ENCODE data around the gene TAL1. TPM values are rescaled to one million over a fixed set of nuclear protein-coding genes. Genes with fewer than 3 reads are reported as not detected.

Gene TAL1
- total RNA-seq, 1 donor from 2014 or later = not detected

DNA sequence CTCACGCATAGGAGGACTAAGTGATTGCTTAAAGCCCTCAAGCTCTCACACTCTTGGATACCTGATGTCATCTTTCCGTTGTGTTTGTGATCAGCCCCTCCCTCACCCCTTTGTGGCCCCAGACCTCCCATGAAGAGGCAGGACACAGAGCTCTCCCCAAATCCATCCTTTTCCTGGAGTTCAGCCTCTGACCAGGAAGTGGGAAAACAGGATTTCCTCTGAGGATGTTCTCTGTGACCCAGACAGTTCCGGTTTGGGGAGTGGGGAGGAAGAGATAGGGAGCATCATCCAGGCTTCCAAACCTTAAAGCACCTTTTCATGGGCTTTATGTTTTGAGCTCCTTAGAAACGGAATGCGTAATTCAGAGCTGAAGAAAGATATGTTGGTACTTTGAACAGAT is 11.9 kb upstream of the TAL1 start:
- H3K4me1 Mint-ChIP-seq (ENCODE audit: low read depth) = no peaks in the 10 kb centered on the region
- H3K27me3 Mint-ChIP-seq = peaks cover 60% of the 10 kb centered on the region
- no peak overlapping the region for H3K27ac Mint-ChIP-seq

GRCh38 chr1:47241114-47242113 is 9.4 kb upstream of the TAL1 start:
- H3K36me3 Mint-ChIP-seq (ENCODE audit: insufficient read depth) = no peaks in the 10 kb centered on the region
- H3K27me3 Mint-ChIP-seq = peaks cover 75% of the 10 kb centered on the region
- TF ChIP-seq CTCF (IDR thresholded peaks at IDR 0.05; ENCODE audit: unreplicated experiment) = no peak

More for the DNA sequence above, 11.9 kb upstream of the TAL1 start:
- Mint-ChIP-seq H3K36me3 (ENCODE audit: insufficient read depth) (peaks cover 2% of the 10 kb centered on the region), H3K4me3 (ENCODE audit: low read depth) (no peak overlapping the region), H3K9me3 (ENCODE audit: low read depth) (no peaks in the 10 kb centered on the region)
- no peak for TF ChIP-seq CTCF (IDR thresholded peaks at IDR 0.05; ENCODE audit: unreplicated experiment)
- no peak for DNase-seq (ENCODE audit: low spot score, unreplicated experiment)

DNA sequence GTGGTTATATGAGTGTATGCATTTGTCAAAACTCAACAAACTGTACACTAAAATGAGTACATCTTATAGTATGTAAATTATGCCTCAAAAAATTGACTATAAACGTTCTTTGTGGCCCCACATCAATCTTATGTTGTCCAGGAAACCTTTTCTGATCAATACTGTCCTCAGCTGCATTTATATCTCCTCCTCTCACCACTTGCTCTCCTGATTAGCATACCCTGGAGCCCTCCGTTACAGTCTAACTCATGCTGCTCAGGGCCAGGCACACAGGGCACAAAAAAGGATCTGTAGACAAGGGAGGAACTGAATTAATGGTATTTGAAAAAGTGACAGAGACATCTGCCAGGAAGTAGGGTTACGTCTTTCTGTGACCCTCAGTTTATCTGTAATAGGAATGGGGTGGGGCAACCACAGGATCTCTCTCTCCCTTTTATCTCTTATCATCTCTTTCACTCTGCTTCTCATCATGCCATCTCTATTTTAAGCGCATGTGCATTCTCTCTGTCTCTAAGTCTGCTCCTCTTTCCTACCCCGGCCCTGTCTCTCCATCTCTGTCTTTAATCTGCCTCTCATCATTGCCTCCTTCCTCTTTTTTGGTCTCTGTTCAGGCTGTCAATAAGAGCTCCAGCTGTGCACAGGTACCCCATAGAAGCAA is 7.0 kb upstream of the TAL1 start:
- Mint-ChIP-seq H3K4me1 (ENCODE audit: low read depth) (no peaks in the 10 kb centered on the region), H3K27ac (no peak overlapping the region), H3K9me3 (ENCODE audit: low read depth) (no peaks in the 10 kb centered on the region), H3K36me3 (ENCODE audit: insufficient read depth) (no peaks in the 10 kb centered on the region), H3K27me3 (peaks cover 80% of the 10 kb centered on the region), H3K4me3 (ENCODE audit: low read depth) (no peak overlapping the region)
- no peak for DNase-seq (ENCODE audit: low spot score, unreplicated experiment)
- no peak for TF ChIP-seq CTCF (IDR thresholded peaks at IDR 0.05; ENCODE audit: unreplicated experiment)

More at GRCh38 chr1:47241114-47242113, 9.4 kb upstream of the TAL1 start:
- no peak for DNase-seq (ENCODE audit: low spot score, unreplicated experiment)
- Mint-ChIP-seq H3K4me3 (ENCODE audit: low read depth) (no peak overlapping the region), H3K9me3 (ENCODE audit: low read depth) (no peaks in the 10 kb centered on the region), H3K27ac (no peak overlapping the region), H3K4me1 (ENCODE audit: low read depth) (no peaks in the 10 kb centered on the region)

- no peaks in the 10 kb centered on the region for H3K36me3 Mint-ChIP-seq (ENCODE audit: insufficient read depth)
- no peak overlapping the region for H3K4me3 Mint-ChIP-seq (ENCODE audit: low read depth)
- H3K9me3 Mint-ChIP-seq (ENCODE audit: low read depth) = no peaks in the 10 kb centered on the region
- H3K27me3 Mint-ChIP-seq = peaks cover 82% of the 10 kb centered on the region
- no peak for TF ChIP-seq CTCF (IDR thresholded peaks at IDR 0.05; ENCODE audit: unreplicated experiment)
- H3K4me1 Mint-ChIP-seq (ENCODE audit: low read depth) = peaks cover 7% of the 10 kb centered on the region
- no peak overlapping the region for H3K27ac Mint-ChIP-seq
- DNase-seq (ENCODE audit: low spot score, unreplicated experiment) = no peak
These were observed 3.8 kb upstream of the TAL1 start for GRCh38 chr1:47235806-47236205.

DNA sequence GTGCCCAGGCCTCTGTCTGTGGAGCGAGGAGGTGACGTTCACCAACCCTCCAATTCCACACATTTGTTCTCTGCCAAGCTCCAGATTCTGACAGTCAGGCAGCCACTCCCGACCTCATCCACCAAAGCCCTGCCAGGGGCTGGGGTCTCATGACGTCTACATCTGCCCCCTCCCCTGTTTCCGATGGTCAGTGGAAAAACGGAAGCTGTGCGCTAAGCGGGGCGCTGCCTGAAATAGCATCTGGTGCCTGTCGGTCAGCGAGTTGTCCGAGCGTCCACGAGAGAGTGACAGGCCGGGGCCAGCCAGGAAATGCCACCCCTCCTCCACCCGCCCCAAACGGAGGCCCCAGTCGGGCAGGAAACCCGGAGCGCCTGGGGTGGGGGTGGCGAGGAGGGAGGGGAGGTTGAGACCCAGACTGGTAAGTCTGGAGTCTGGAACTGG is 3.2 kb upstream of the TAL1 start:
- Mint-ChIP-seq H3K4me1 (ENCODE audit: low read depth) (peaks cover 7% of the 10 kb centered on the region), H3K27me3 (peaks cover 85% of the 10 kb centered on the region), H3K4me3 (ENCODE audit: low read depth) (no peak overlapping the region), H3K36me3 (ENCODE audit: insufficient read depth) (no peaks in the 10 kb centered on the region), H3K9me3 (ENCODE audit: low read depth) (no peaks in the 10 kb centered on the region), H3K27ac (no peak overlapping the region)
- no peak for TF ChIP-seq CTCF (IDR thresholded peaks at IDR 0.05; ENCODE audit: unreplicated experiment)
- no peak for DNase-seq (ENCODE audit: low spot score, unreplicated experiment)
